HepG2 (cell line): Measurements from ENCODE around the gene DNASE1. TPM values are rescaled to one million over a fixed set of nuclear protein-coding genes. Genes with fewer than 3 reads are reported as not detected.

ENCODE experiments used
- ARHGAP35 ChIP-seq: sonication (generic); formaldehyde crosslinking; IDR thresholded peaks from 2 replicates; pipeline ENCODE4 v1.9.0; 2022; ENCODE audit warnings: mild to moderate bottlenecking, inconsistent platforms, moderate library complexity, missing genetic modification reagents, borderline replicate concordance
- ETV5 ChIP-seq: IDR thresholded peaks from 2 replicates; pipeline ENCODE4 v1.6.1; 2018; ENCODE audit warnings: missing biosample characterization, missing genetic modification reagents, inconsistent platforms, borderline replicate concordance
- HCFC1 ChIP-seq: fragments of 150-350 bp; IDR thresholded peaks from 2 replicates; pipeline ENCODE4 v1.6.1; 2014; ENCODE audit warnings: low read depth, low read length
- HDAC1 ChIP-seq: sonication (generic); formaldehyde crosslinking; IDR thresholded peaks from 2 replicates; pipeline ENCODE4 v1.5.1; 2020; ENCODE audit warnings: mild to moderate bottlenecking, missing genetic modification reagents
- KDM5A ChIP-seq: fragments of 200-600 bp; sonication (generic); IDR thresholded peaks from 2 replicates; pipeline ENCODE4 v1.7.0; 2018; ENCODE audit warnings: antibody characterized with exemption, mild to moderate bottlenecking, low read length, borderline replicate concordance
- KLF12 ChIP-seq: sonication (generic); formaldehyde crosslinking; IDR thresholded peaks from 2 replicates; pipeline ENCODE4 v1.4.0; 2020; ENCODE audit warnings: missing genetic modification reagents, borderline replicate concordance
- MAZ ChIP-seq, 2 experiments: sonication (generic) in 1 of 2; formaldehyde crosslinking in 1 of 2; IDR thresholded peaks; 2 replicates each; pipeline versions ENCODE4 v1.5.0 to v1.6.1; 2012 to 2020; ENCODE audit warnings: low read depth in 2 of 2, mild to moderate bottlenecking in 2 of 2, borderline replicate concordance in 1 of 2, improper control_type of control experiment in 1 of 2, low read length in 1 of 2, missing genetic modification reagents in 1 of 2, moderate library complexity in 1 of 2
- MLLT10 ChIP-seq: sonication (generic); formaldehyde crosslinking; IDR thresholded peaks from 2 replicates; pipeline ENCODE4 v1.4.0; 2020; ENCODE audit warnings: missing genetic modification reagents
- MTA1 ChIP-seq: sonication (generic); formaldehyde crosslinking; IDR thresholded peaks from 2 replicates; pipeline ENCODE4 v1.4.0; 2020; ENCODE audit warnings: missing genetic modification reagents, mild to moderate bottlenecking, borderline replicate concordance
- MXD4 ChIP-seq: IDR thresholded peaks from 2 replicates; pipeline ENCODE4 v1.6.1; 2016; ENCODE audit warnings: mild to moderate bottlenecking, missing biosample characterization, missing genetic modification reagents
- RELA ChIP-seq: sonication (generic); formaldehyde crosslinking; IDR thresholded peaks from 2 replicates; pipeline ENCODE4 v1.4.0; 2020; ENCODE audit warnings: missing genetic modification reagents
- SALL1 ChIP-seq: sonication (generic); formaldehyde crosslinking; IDR thresholded peaks from 2 replicates; pipeline ENCODE4 v1.8.0; 2022; ENCODE audit warnings: mild to moderate bottlenecking, missing genetic modification reagents
- TOE1 ChIP-seq: sonication (generic); formaldehyde crosslinking; IDR thresholded peaks from 2 replicates; pipeline ENCODE4 v1.4.0; 2020; ENCODE audit warnings: mild to moderate bottlenecking, missing genetic modification reagents
- ZNF333 ChIP-seq: sonication (generic); formaldehyde crosslinking; IDR thresholded peaks from 2 replicates; pipeline ENCODE4 v1.4.0; 2020; ENCODE audit warnings: mild to moderate bottlenecking, missing genetic modification reagents, borderline replicate concordance
- ZNF605 ChIP-seq: sonication (generic); formaldehyde crosslinking; IDR thresholded peaks from 2 replicates; pipeline ENCODE4 v1.8.0; 2022; ENCODE audit warnings: mild to moderate bottlenecking, missing genetic modification reagents
- ZNF83 ChIP-seq: sonication (generic); formaldehyde crosslinking; IDR thresholded peaks from 2 replicates; pipeline ENCODE4 v1.4.0; 2020; ENCODE audit warnings: missing genetic modification reagents, mild to moderate bottlenecking, borderline replicate concordance
- ZSCAN9 ChIP-seq: IDR thresholded peaks from 2 replicates; pipeline ENCODE4 v1.6.1; 2016; ENCODE audit warnings: borderline replicate concordance
- polyA plus RNA-seq, 8 experiments: library from polyadenylated mRNA; depleted of rRNA in 3 of 8; stranded (reverse) in 7 of 8; unstranded in 1 of 8; fragments of >200 nt; fragmentation: Illumina TruSeq in 4 of 8; extraction: Trizol in 4 of 8; gene quantifications; 2 replicates each; pipeline versions ENCODE4 v1.2.1 to v1.2.3, GENCODE V29; 2011 to 2016; ENCODE audit warnings: low read depth in 4 of 8, missing spikeins in 1 of 8, mixed read lengths in 1 of 8; ENCODE audit not compliant: insufficient read depth in 1 of 8
- total RNA-seq, 5 experiments: library from RNA; depleted of rRNA; stranded (reverse); fragments of >200 nt; fragmentation: Illumina TruSeq; extraction: Trizol; gene quantifications; 2 replicates each; pipeline ENCODE4 v1.2.3, GENCODE V29; 2016; ENCODE audit warnings: low read depth in 1 of 5
- TF ChIP-seq, protein P1 (sequence below): IDR thresholded peaks from 2 replicates; pipeline ENCODE4 v1.6.1; 2018; ENCODE audit warnings: missing genetic modification reagents, mild to moderate bottlenecking, missing compliant biosample characterization
- TF ChIP-seq, protein P2 (sequence below): sonication (generic); formaldehyde crosslinking; conservative IDR thresholded peaks from 2 replicates; pipeline ENCODE4 v1.8.0; 2022; ENCODE audit warnings: mild to moderate bottlenecking, moderate library complexity, missing genetic modification reagents
- TF ChIP-seq, protein P3 (sequence below): sonication (generic); formaldehyde crosslinking; IDR thresholded peaks from 2 replicates; pipeline ENCODE4 v1.8.1; 2023; ENCODE audit warnings: mild to moderate bottlenecking, inconsistent platforms, moderate library complexity, missing genetic modification reagents, borderline replicate concordance
- TF ChIP-seq, protein P4 (sequence below): sonication (generic); IDR thresholded peaks from 2 replicates; pipeline ENCODE4 v1.6.1; 2016; ENCODE audit warnings: low read depth, borderline replicate concordance

The DNASE1 gene
- total and polyA plus RNA-seq, 2 of the 13 experiments (the other 11 are each of a cell fraction or from before 2014, with no cell fraction given) = 7.1 to 11.1 TPM

DNA sequence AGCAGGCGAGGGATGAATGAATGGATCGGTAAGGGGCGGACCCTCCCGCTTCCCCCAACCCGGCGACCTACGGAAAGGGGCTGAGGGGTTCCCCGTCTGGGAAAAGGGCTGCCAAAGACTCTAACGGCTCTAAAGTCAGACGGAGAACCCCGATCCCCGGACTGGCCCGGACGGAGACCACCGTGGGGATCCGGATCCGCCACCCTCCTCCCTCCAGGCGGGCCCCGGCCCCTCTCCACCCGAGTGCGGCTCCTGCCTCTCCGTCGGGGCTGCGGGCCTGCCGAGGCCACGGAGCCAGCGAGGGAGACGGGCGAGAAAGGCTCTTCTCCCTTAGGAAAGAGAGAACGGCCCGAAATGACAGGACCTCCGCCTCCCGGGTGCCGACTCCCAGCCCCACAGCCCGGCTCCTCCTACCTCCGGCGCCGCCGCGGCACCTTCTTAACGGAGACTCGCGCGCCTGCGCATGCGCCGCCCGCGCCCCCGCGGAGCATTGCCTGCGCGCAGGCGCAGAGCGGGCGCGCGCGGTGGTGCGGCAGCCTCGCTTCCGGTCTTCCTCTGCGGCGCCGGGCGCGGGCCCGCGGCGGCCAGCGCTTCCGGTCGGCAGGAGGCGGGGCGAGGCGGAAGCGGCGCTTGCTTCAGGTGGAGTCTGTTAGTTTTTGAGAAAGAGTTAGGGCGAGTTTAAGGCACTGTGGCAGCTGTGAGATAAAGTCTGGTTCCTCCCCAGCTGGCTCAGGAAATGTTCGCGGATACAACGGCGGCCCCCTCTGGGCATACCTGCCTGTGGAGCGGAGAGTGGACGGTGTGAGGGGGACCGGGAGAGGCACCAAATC is 43.1 kb upstream of the DNASE1 start, which contains the start of gene SLX4 (continued):
- TF ChIP-seq KDM5A (peak; percentile 51; the same call in 1 of the 2 replicates), KLF12 (CRISPR knock-in tag) (peak; percentile 25; the same call in 1 of the 2 replicates), MLLT10 (CRISPR knock-in tag) (no peak), MAZ (IDR thresholded peaks at IDR 0.05; ENCODE audit: borderline replicate concordance, low read depth, low read length) (peak; percentile 73; the same call in 1 of the 2 replicates), MAZ (CRISPR knock-in tag; IDR thresholded peaks at IDR 0.05; ENCODE audit: low read depth) (0 out of 2 replicates have a peak, but pooled peaks have one; percentile 56), ZNF605 (CRISPR knock-in tag) (peak; percentile 28; the same call in 1 of the 2 replicates), ETV5 (CRISPR knock-in tag) (peak; percentile 75; the same call in 1 of the 2 replicates), RELA (CRISPR knock-in tag) (0 out of 2 replicates have a peak, but pooled peaks have one; percentile 14), ZSCAN9 (CRISPR knock-in tag) (peak; percentile 48; the same call in 1 of the 2 replicates), MTA1 (no peak), HDAC1 (CRISPR knock-in tag) (no peak), TOE1 (CRISPR knock-in tag) (0 out of 2 replicates have a peak, but pooled peaks have one; percentile 23), SALL1 (CRISPR knock-in tag) (peak; percentile 26; the same call in 1 of the 2 replicates), MXD4 (CRISPR knock-in tag) (0 out of 2 replicates have a peak, but pooled peaks have one; percentile 33), ZNF333 (CRISPR knock-in tag) (no peak), HCFC1 (0 out of 2 replicates have a peak, but pooled peaks have one; percentile 27), ARHGAP35 (CRISPR knock-in tag) (0 out of 2 replicates have a peak, but pooled peaks have one; percentile 67), ZNF83 (CRISPR knock-in tag) (no peak)
- TF ChIP-seq, protein P1, sequence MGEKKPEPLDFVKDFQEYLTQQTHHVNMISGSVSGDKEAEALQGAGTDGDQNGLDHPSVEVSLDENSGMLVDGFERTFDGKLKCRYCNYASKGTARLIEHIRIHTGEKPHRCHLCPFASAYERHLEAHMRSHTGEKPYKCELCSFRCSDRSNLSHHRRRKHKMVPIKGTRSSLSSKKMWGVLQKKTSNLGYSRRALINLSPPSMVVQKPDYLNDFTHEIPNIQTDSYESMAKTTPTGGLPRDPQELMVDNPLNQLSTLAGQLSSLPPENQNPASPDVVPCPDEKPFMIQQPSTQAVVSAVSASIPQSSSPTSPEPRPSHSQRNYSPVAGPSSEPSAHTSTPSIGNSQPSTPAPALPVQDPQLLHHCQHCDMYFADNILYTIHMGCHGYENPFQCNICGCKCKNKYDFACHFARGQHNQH (CRISPR knock-in tag) = no peak
- TF ChIP-seq, protein P2, sequence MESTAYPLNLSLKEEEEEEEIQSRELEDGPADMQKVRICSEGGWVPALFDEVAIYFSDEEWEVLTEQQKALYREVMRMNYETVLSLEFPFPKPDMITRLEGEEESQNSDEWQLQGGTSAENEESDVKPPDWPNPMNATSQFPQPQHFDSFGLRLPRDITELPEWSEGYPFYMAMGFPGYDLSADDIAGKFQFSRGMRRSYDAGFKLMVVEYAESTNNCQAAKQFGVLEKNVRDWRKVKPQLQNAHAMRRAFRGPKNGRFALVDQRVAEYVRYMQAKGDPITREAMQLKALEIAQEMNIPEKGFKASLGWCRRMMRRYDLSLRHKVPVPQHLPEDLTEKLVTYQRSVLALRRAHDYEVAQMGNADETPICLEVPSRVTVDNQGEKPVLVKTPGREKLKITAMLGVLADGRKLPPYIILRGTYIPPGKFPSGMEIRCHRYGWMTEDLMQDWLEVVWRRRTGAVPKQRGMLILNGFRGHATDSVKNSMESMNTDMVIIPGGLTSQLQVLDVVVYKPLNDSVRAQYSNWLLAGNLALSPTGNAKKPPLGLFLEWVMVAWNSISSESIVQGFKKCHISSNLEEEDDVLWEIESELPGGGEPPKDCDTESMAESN (CRISPR knock-in tag) = peak; percentile 52
- TF ChIP-seq, protein P3, sequence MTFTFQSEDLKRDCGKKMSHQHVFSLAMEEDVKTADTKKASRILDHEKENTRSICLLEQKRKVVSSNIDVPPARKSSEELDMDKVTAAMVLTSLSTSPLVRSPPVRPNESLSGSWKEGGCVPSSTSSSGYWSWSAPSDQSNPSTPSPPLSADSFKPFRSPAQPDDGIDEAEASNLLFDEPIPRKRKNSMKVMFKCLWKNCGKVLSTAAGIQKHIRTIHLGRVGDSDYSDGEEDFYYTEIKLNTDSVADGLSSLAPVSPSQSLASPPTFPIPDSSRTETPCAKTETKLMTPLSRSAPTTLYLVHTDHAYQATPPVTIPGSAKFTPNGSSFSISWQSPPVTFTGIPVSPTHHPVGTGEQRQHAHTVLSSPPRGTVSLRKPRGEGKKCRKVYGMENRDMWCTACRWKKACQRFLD (CRISPR knock-in tag) = 0 out of 2 replicates have a peak, but pooled peaks have one; percentile 18
- TF ChIP-seq, protein P4, sequence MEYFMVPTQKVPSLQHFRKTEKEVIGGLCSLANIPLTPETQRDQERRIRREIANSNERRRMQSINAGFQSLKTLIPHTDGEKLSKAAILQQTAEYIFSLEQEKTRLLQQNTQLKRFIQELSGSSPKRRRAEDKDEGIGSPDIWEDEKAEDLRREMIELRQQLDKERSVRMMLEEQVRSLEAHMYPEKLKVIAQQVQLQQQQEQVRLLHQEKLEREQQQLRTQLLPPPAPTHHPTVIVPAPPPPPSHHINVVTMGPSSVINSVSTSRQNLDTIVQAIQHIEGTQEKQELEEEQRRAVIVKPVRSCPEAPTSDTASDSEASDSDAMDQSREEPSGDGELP = peak; percentile 9; the same call in 1 of the 2 replicates
